Astrocyte (in vitro differentiated cells and primary cell): ENCODE measurements around the gene EIF4A2. TPM values are rescaled to one million over a fixed set of nuclear protein-coding genes. Genes with fewer than 3 reads are reported as not detected.

ENCODE experiments used
- DNase-seq: peaks from one replicate; pipeline ENCODE4 v3.0.0-alpha.2; 2010; ENCODE audit warnings: low read depth
- FAIRE-seq: peaks from 2 replicates; lab custom pipeline; 2011; peaks lifted over from hg19 to GRCh38; lab: Jason Lieb, UNC
- H2AFZ ChIP-seq: 2 replicates; pipeline ENCODE4 v1.6.0; 2012; ENCODE audit warnings: low read depth, low read length, inconsistent platforms
- H3K27ac ChIP-seq: 2 replicates; pipeline ENCODE4 v1.5.1; 2011; ENCODE audit warnings: low read depth, low read length, inconsistent platforms
- H3K27me3 ChIP-seq: 2 replicates; pipeline ENCODE4 v1.6.0; 2011; ENCODE audit warnings: low read length, inconsistent platforms; ENCODE audit not compliant: insufficient read depth
- H3K36me3 ChIP-seq: 2 replicates; pipeline ENCODE4 v1.5.1; 2011; ENCODE audit warnings: low read length, inconsistent platforms; ENCODE audit not compliant: insufficient read depth
- H3K4me1 ChIP-seq: 2 replicates; pipeline ENCODE4 v1.5.1; 2011; ENCODE audit warnings: low read length, inconsistent platforms; ENCODE audit not compliant: insufficient read depth
- H3K4me2 ChIP-seq: 2 replicates; pipeline ENCODE4 v1.6.0; 2012; ENCODE audit warnings: low read length, inconsistent platforms
- H3K4me3 ChIP-seq: 2 replicates; pipeline ENCODE4 v1.5.1; 2011; ENCODE audit warnings: low read depth, mild to moderate bottlenecking, low read length, inconsistent platforms; ENCODE audit not compliant: insufficient read depth
- H3K79me2 ChIP-seq: 2 replicates; pipeline ENCODE4 v1.6.0; 2012; ENCODE audit warnings: mild to moderate bottlenecking, low read length, inconsistent platforms; ENCODE audit not compliant: insufficient read depth
- H3K9ac ChIP-seq: 2 replicates; pipeline ENCODE4 v1.6.0; 2012; ENCODE audit warnings: mild to moderate bottlenecking, low read length, inconsistent platforms
- H3K9me3 ChIP-seq: 2 replicates; pipeline ENCODE4 v1.5.1; 2012; ENCODE audit warnings: low read depth, mild to moderate bottlenecking, low read length, inconsistent platforms; ENCODE audit not compliant: insufficient read depth
- H4K20me1 ChIP-seq: 2 replicates; pipeline ENCODE4 v1.6.0; 2012; ENCODE audit warnings: low read length, inconsistent platforms; ENCODE audit not compliant: insufficient read depth
- H3K27ac Mint-ChIP-seq: one replicate; pipeline ENCODE4 v1.8.0; 2021; ENCODE audit warnings: mild to moderate bottlenecking, mixed read lengths; ENCODE audit not compliant: unreplicated experiment
- H3K27me3 Mint-ChIP-seq: one replicate; pipeline ENCODE4 v1.8.0; 2021; ENCODE audit warnings: low read depth, mixed read lengths; ENCODE audit not compliant: unreplicated experiment
- H3K36me3 Mint-ChIP-seq: one replicate; pipeline ENCODE4 v1.8.0; 2021; ENCODE audit warnings: low read depth, mixed read lengths; ENCODE audit not compliant: unreplicated experiment
- H3K4me1 Mint-ChIP-seq: one replicate; pipeline ENCODE4 v1.8.0; 2021; ENCODE audit warnings: low read depth, mixed read lengths; ENCODE audit not compliant: unreplicated experiment
- H3K4me3 Mint-ChIP-seq: one replicate; pipeline ENCODE4 v1.8.0; 2021; ENCODE audit warnings: mild to moderate bottlenecking, moderate library complexity, mixed read lengths; ENCODE audit not compliant: unreplicated experiment
- H3K9me3 Mint-ChIP-seq: one replicate; pipeline ENCODE4 v1.8.0; 2021; ENCODE audit warnings: mild to moderate bottlenecking, mixed read lengths; ENCODE audit not compliant: unreplicated experiment
- EZH2 ChIP-seq: IDR thresholded peaks from 2 replicates; pipeline ENCODE4 v1.6.1; 2012; ENCODE audit warnings: mild to moderate bottlenecking, low read length, inconsistent platforms; ENCODE audit not compliant: insufficient read depth
- total RNA-seq: library from RNA; stranded (reverse); gene quantifications from 2 replicates; pipeline ENCODE4 v1.2.1, GENCODE V29; 2021
- TF ChIP-seq, protein P1 (sequence below): IDR thresholded peaks from 2 replicates; pipeline ENCODE4 v1.5.1; 2011; ENCODE audit warnings: low read depth, mild to moderate bottlenecking, inconsistent platforms, low read length, moderate library complexity; ENCODE audit not compliant: insufficient read depth

EIF4A2 gene
- total RNA-seq, 1 donor from 2014 or later: 323 TPM

DNA sequence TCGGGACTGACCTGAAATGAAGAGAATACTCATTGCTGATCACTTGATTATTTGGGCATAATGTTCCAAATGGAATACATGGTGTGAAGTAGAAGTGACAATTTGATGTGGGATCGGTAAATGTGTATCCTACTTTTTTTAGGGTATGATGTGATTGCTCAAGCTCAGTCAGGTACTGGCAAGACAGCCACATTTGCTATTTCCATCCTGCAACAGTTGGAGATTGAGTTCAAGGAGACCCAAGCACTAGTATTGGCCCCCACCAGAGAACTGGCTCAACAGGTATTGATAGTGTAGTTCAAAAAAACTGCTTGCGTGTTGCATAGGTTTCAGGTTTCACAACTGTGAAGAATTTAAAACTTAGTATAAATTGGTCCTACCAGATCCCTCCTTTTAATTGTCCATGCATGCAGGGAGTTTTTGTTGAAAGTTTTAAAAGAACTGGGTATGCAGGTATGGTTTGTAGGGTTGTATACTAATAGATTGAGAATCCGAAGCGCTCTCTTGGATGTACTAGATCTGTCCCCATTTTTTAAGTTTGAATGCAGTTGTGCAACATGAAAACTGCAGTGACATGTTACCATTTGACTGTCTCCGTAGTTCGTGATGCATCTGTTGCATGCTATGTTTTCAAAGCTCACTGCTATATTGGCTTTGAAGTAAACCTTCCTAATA, 1.6 kb downstream of the EIF4A2 start:
- Mint-ChIP-seq H3K27ac (peak overlapping the region; percentile 98), H3K36me3 (peaks cover 38% of the 10 kb centered on the region), H3K4me3 (peak overlapping the region; percentile 98), H3K9me3 (no peaks in the 10 kb centered on the region), H3K27me3 (no peaks in the 10 kb centered on the region), H3K4me1 (peaks cover 32% of the 10 kb centered on the region)
- Histone ChIP-seq H2AFZ (no peak overlapping the region), H3K79me2 (peaks cover 64% of the 10 kb centered on the region), H3K9me3 (no peaks in the 10 kb centered on the region), H3K9ac (peak overlapping the region; percentile 100), H3K4me1 (peaks cover 24% of the 10 kb centered on the region), H4K20me1 (peaks cover 64% of the 10 kb centered on the region), H3K4me2 (peak overlapping the region; percentile 93), H3K27me3 (no peaks in the 10 kb centered on the region), H3K4me3 (peak overlapping the region; percentile 100), H3K27ac (peak overlapping the region; percentile 99), H3K36me3 (peaks cover 57% of the 10 kb centered on the region)
- FAIRE-seq (no peak), DNase-seq (no peak)
- TF ChIP-seq, protein P1, sequence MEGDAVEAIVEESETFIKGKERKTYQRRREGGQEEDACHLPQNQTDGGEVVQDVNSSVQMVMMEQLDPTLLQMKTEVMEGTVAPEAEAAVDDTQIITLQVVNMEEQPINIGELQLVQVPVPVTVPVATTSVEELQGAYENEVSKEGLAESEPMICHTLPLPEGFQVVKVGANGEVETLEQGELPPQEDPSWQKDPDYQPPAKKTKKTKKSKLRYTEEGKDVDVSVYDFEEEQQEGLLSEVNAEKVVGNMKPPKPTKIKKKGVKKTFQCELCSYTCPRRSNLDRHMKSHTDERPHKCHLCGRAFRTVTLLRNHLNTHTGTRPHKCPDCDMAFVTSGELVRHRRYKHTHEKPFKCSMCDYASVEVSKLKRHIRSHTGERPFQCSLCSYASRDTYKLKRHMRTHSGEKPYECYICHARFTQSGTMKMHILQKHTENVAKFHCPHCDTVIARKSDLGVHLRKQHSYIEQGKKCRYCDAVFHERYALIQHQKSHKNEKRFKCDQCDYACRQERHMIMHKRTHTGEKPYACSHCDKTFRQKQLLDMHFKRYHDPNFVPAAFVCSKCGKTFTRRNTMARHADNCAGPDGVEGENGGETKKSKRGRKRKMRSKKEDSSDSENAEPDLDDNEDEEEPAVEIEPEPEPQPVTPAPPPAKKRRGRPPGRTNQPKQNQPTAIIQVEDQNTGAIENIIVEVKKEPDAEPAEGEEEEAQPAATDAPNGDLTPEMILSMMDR: no peak
- no peak for TF ChIP-seq EZH2

DNA sequence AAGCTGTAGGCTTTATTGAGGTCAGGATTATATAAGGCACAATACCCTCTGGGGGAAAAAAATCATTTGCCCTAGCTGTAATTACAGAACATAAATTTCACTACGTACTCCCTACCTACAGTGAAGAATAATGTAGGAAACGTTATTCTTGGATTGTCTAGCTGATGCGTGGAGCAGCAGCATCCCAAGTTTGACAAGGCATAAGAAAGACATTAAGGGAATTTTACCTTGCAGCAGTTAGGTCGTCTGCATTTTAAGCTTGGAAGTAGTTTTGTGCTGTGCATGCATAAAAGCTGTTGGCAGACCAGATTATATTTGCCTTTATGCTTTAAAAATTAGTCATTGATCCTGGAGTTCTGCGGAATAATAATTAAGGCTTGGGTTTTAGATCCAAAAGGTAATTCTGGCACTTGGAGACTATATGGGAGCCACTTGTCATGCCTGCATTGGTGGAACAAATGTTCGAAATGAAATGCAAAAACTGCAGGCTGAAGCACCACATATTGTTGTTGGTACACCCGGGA, 2.2 kb downstream of the EIF4A2 start:
- no peak for TF ChIP-seq EZH2
- TF ChIP-seq, protein P1: no peak
- H3K79me2 ChIP-seq: peaks cover 64% of the 10 kb centered on the region
- DNase-seq (no peak), FAIRE-seq (no peak)
- H2AFZ ChIP-seq: no peak overlapping the region
- Mint-ChIP-seq H3K4me1 (peaks cover 32% of the 10 kb centered on the region), H3K36me3 (peaks cover 38% of the 10 kb centered on the region), H3K27ac (peak overlapping the region; percentile 98), H3K4me3 (peak overlapping the region; percentile 98), H3K27me3 (no peaks in the 10 kb centered on the region), H3K9me3 (no peaks in the 10 kb centered on the region)
- H3K36me3 ChIP-seq: peaks cover 57% of the 10 kb centered on the region
- peak overlapping the region; percentile 93 for H3K4me2 ChIP-seq
- H3K4me1 ChIP-seq: peaks cover 24% of the 10 kb centered on the region
- H3K9ac ChIP-seq: peak overlapping the region; percentile 100
- H3K9me3 ChIP-seq: no peaks in the 10 kb centered on the region
- H4K20me1 ChIP-seq: peaks cover 70% of the 10 kb centered on the region
- no peak overlapping the region for H3K27ac ChIP-seq
- H3K4me3 ChIP-seq: peak overlapping the region; percentile 100
- H3K27me3 ChIP-seq: no peaks in the 10 kb centered on the region

DNA sequence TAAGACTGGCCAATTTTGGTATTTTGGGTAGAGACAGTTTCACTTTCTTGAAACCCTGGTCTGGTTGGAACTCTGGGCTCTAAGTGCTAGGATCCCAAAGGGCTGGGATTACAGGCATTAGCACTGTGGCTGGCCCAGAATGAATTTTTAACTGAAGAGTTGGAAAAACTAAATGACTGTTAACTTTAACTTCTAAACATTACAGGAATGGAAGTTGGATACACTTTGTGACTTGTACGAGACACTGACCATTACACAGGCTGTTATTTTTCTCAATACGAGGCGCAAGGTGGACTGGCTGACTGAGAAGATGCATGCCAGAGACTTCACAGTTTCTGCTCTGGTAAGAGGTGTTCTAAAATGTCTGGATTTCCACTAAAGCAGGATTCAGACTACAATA, 3.5 kb downstream of the EIF4A2 start:
- H3K4me3 ChIP-seq: peak overlapping the region; percentile 100
- H3K4me1 ChIP-seq: peaks cover 24% of the 10 kb centered on the region
- peak overlapping the region; percentile 93 for H3K4me2 ChIP-seq
- H3K9me3 Mint-ChIP-seq: no peaks in the 10 kb centered on the region
- peaks cover 38% of the 10 kb centered on the region for H3K36me3 Mint-ChIP-seq
- H3K9ac ChIP-seq: peak overlapping the region; percentile 100
- H3K4me1 Mint-ChIP-seq: peaks cover 32% of the 10 kb centered on the region
- H3K27ac Mint-ChIP-seq: peak overlapping the region; percentile 41
- no peaks in the 10 kb centered on the region for H3K27me3 ChIP-seq
- DNase-seq: no peak
- H3K79me2 ChIP-seq: peaks cover 64% of the 10 kb centered on the region
- no peaks in the 10 kb centered on the region for H3K9me3 ChIP-seq
- H3K36me3 ChIP-seq: peaks cover 57% of the 10 kb centered on the region
- H2AFZ ChIP-seq: no peak overlapping the region
- peaks cover 80% of the 10 kb centered on the region for H4K20me1 ChIP-seq
- TF ChIP-seq EZH2: no peak
- TF ChIP-seq, protein P1: no peak
- no peaks in the 10 kb centered on the region for H3K27me3 Mint-ChIP-seq
- no peak overlapping the region for H3K27ac ChIP-seq
- FAIRE-seq: no peak
- H3K4me3 Mint-ChIP-seq: peak overlapping the region; percentile 98
